Mucosa of stomach (tissue), 1 donor: ENCODE measurements around the gene GOLGB1.

ENCODE experiments used
- H3K27me3 ChIP-seq: one replicate; pipeline ENCODE4 v1.7.0; 2013; ENCODE audit warnings: mild to moderate bottlenecking, low read length; ENCODE audit not compliant: control insufficient read depth, insufficient read depth
- H3K36me3 ChIP-seq: one replicate; pipeline ENCODE4 v1.7.0; 2013; ENCODE audit warnings: low read length; ENCODE audit not compliant: control insufficient read depth, insufficient read depth
- H3K4me1 ChIP-seq: one replicate; pipeline ENCODE4 v1.7.0; 2013; ENCODE audit warnings: mild to moderate bottlenecking, low read length; ENCODE audit not compliant: control insufficient read depth, insufficient read depth
- H3K4me3 ChIP-seq: one replicate; pipeline ENCODE4 v1.7.0; 2013; ENCODE audit warnings: low read length
- H3K9ac ChIP-seq: one replicate; pipeline ENCODE4 v1.7.0; 2013; ENCODE audit warnings: mild to moderate bottlenecking, low read length, moderate library complexity
- H3K9me3 ChIP-seq: one replicate; pipeline ENCODE4 v1.7.0; 2013; ENCODE audit warnings: mild to moderate bottlenecking, low read length, moderate library complexity; ENCODE audit not compliant: control insufficient read depth
- donor health status: Pancreatic carcinoma.

The GOLGB1 gene

GRCh38 chr3:121739902-121740301 is 9.6 kb downstream of the GOLGB1 start:
- Histone ChIP-seq H3K9ac (no peak overlapping the region), H3K4me3 (no peak overlapping the region), H3K4me1 (peaks cover 8% of the 10 kb centered on the region), H3K9me3 (no peaks in the 10 kb centered on the region), H3K27me3 (no peaks in the 10 kb centered on the region), H3K36me3 (no peaks in the 10 kb centered on the region)

GRCh38 chr3:121737644-121738043 is 11.9 kb downstream of the GOLGB1 start:
- H3K27me3 ChIP-seq: no peaks in the 10 kb centered on the region
- peaks cover 8% of the 10 kb centered on the region for H3K4me1 ChIP-seq
- H3K9ac ChIP-seq: no peak overlapping the region
- H3K9me3 ChIP-seq: no peaks in the 10 kb centered on the region
- H3K36me3 ChIP-seq: no peaks in the 10 kb centered on the region
- H3K4me3 ChIP-seq: no peak overlapping the region

GRCh38 chr3:121736112-121736511 is 13.4 kb downstream of the GOLGB1 start:
- no peak overlapping the region for H3K4me3 ChIP-seq
- H3K36me3 ChIP-seq: no peaks in the 10 kb centered on the region
- peaks cover 8% of the 10 kb centered on the region for H3K4me1 ChIP-seq
- no peak overlapping the region for H3K9ac ChIP-seq
- H3K27me3 ChIP-seq: no peaks in the 10 kb centered on the region
- H3K9me3 ChIP-seq: no peaks in the 10 kb centered on the region

GRCh38 chr3:121735047-121735696 is 14.4 kb downstream of the GOLGB1 start:
- no peak overlapping the region for H3K9ac ChIP-seq
- peaks cover 8% of the 10 kb centered on the region for H3K4me1 ChIP-seq
- no peak overlapping the region for H3K4me3 ChIP-seq
- no peaks in the 10 kb centered on the region for H3K36me3 ChIP-seq
- H3K27me3 ChIP-seq: no peaks in the 10 kb centered on the region
- no peaks in the 10 kb centered on the region for H3K9me3 ChIP-seq

- no peaks in the 10 kb centered on the region for H3K4me1 ChIP-seq
- no peak overlapping the region for H3K9ac ChIP-seq
- H3K4me3 ChIP-seq: no peak overlapping the region
- H3K27me3 ChIP-seq: no peaks in the 10 kb centered on the region
- no peaks in the 10 kb centered on the region for H3K36me3 ChIP-seq
- H3K9me3 ChIP-seq: no peaks in the 10 kb centered on the region
Measured at GRCh38 chr3:121730940-121731687, 18.4 kb downstream of the GOLGB1 start.

GRCh38 chr3:121724130-121724529 is 25.4 kb downstream of the GOLGB1 start:
- Histone ChIP-seq H3K27me3 (no peaks in the 10 kb centered on the region), H3K36me3 (no peaks in the 10 kb centered on the region), H3K9me3 (no peaks in the 10 kb centered on the region), H3K4me3 (no peak overlapping the region), H3K4me1 (no peaks in the 10 kb centered on the region), H3K9ac (no peak overlapping the region)

GRCh38 chr3:121723485-121723884 is 26.1 kb downstream of the GOLGB1 start:
- Histone ChIP-seq H3K4me3 (no peak overlapping the region), H3K9me3 (no peaks in the 10 kb centered on the region), H3K4me1 (no peaks in the 10 kb centered on the region), H3K27me3 (no peaks in the 10 kb centered on the region), H3K36me3 (no peaks in the 10 kb centered on the region), H3K9ac (no peak overlapping the region)

- Histone ChIP-seq H3K9ac (no peak overlapping the region), H3K4me3 (no peak overlapping the region), H3K36me3 (peaks cover 2% of the 10 kb centered on the region), H3K27me3 (no peaks in the 10 kb centered on the region), H3K9me3 (no peaks in the 10 kb centered on the region), H3K4me1 (no peaks in the 10 kb centered on the region)
Measured at GRCh38 chr3:121722411-121722810, 27.1 kb downstream of the GOLGB1 start.

GRCh38 chr3:121720163-121720562 is 29.4 kb downstream of the GOLGB1 start:
- H3K4me1 ChIP-seq: no peaks in the 10 kb centered on the region
- no peaks in the 10 kb centered on the region for H3K27me3 ChIP-seq
- H3K36me3 ChIP-seq: peaks cover 12% of the 10 kb centered on the region
- H3K9ac ChIP-seq: no peak overlapping the region
- no peak overlapping the region for H3K4me3 ChIP-seq
- H3K9me3 ChIP-seq: no peaks in the 10 kb centered on the region

GRCh38 chr3:121719423-121719822 is 30.1 kb downstream of the GOLGB1 start:
- no peaks in the 10 kb centered on the region for H3K9me3 ChIP-seq
- H3K27me3 ChIP-seq: no peaks in the 10 kb centered on the region
- no peaks in the 10 kb centered on the region for H3K4me1 ChIP-seq
- H3K36me3 ChIP-seq: peaks cover 12% of the 10 kb centered on the region
- H3K4me3 ChIP-seq: no peak overlapping the region
- no peak overlapping the region for H3K9ac ChIP-seq

- Histone ChIP-seq H3K4me1 (no peaks in the 10 kb centered on the region), H3K36me3 (peaks cover 12% of the 10 kb centered on the region), H3K9ac (no peak overlapping the region), H3K4me3 (no peak overlapping the region), H3K9me3 (no peaks in the 10 kb centered on the region), H3K27me3 (no peaks in the 10 kb centered on the region)
Measured at GRCh38 chr3:121718205-121718846, 31.2 kb downstream of the GOLGB1 start.

- Histone ChIP-seq H3K27me3 (no peaks in the 10 kb centered on the region), H3K9ac (no peak overlapping the region), H3K4me3 (no peak overlapping the region), H3K4me1 (no peaks in the 10 kb centered on the region), H3K9me3 (no peaks in the 10 kb centered on the region), H3K36me3 (no peaks in the 10 kb centered on the region)
Measured at GRCh38 chr3:121710347-121710746, 39.2 kb downstream of the GOLGB1 start.
